GM11168 (cell line): ENCODE data around the gene TBC1D13.
"Not testable (repeated sequence)": the region's sequence is repeated elsewhere in the genome, so short reads cannot be mapped to it uniquely, and the experiment has no call there.

ENCODE experiments used
- in situ Hi-C: fragments of 300-500 bp; cut with MboI; formaldehyde crosslinking; loops from one replicate; pipeline ENCODE4 v1.12.0; 2022; ENCODE audit warnings: low sequenced_read_pairs; ENCODE audit not compliant: unreplicated experiment

TBC1D13 gene, protein sequence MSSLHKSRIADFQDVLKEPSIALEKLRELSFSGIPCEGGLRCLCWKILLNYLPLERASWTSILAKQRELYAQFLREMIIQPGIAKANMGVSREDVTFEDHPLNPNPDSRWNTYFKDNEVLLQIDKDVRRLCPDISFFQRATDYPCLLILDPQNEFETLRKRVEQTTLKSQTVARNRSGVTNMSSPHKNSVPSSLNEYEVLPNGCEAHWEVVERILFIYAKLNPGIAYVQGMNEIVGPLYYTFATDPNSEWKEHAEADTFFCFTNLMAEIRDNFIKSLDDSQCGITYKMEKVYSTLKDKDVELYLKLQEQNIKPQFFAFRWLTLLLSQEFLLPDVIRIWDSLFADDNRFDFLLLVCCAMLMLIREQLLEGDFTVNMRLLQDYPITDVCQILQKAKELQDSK

DNA sequence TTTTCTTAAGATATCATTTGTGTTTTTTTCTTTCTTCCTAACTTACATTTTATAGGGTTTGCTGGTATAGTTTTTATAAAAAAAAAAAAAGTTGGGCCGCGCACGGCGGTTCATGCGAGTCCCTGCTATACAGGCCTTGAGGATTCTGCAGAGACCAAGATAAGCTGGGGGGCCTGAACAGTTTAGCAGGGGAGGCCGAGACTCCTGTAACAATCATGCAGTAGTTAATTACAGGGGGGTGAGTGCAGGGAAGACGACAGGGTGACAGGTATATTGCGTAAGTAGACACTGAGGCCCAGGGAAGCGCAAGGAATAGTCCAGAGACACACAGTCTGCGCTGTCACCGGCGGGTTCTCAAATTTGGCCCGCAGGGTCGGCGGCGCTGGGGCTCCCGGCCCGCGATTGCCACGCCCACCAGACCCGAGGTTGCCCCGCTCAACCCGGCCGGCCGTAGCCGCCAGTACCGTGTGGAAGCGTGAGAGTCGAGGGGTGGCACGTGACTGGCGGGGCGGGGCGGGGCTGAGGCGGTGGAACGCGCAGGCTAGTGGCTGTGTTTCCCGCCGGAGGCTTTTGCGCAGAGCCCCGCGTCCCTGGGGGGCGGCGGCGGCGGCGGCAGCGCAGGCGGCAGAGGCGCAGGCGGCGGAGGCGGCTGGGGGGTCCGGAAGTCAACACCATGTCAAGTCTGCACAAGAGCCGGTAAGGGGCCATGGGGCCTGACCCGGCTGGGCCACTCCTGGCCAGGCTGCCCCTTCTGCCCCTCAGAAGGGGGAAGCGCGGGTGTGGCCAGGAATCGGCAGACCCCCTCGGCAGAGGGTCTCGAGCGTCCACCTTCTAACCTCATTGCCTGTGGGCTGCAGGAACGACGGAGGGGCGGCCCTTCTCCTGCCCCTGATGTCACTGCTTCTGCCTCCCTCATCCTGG lies at the start of gene TBC1D13:
TSS of gene TBC1D13 (plus strand) at position 573 of the 921 bp plus-strand sequence. CDS start at position 674, 101 bp downstream.
- in situ Hi-C loops, result no loop called here

DNA sequence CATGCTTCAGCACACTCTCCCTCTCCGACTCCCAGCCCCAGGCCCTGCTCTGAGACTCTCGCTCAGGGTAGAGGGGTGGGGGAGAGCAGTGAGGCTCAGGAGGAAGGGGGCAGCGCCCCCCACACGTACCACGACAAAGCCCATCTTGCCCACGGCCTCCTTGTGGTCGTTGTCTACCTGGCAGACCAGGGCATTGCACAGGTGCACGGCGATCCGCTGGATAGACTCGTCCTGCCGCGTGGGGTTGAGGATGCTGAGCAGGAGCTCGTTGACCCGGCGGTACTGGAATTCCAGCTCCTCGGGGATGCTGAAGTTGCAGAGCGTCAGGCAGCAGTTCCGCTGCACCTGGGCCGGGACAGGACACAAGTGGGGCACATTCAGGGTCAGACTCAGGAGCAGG lies 44.7 kb upstream of the TBC1D13 start:
- in situ Hi-C loops, result no loop called here

DNA sequence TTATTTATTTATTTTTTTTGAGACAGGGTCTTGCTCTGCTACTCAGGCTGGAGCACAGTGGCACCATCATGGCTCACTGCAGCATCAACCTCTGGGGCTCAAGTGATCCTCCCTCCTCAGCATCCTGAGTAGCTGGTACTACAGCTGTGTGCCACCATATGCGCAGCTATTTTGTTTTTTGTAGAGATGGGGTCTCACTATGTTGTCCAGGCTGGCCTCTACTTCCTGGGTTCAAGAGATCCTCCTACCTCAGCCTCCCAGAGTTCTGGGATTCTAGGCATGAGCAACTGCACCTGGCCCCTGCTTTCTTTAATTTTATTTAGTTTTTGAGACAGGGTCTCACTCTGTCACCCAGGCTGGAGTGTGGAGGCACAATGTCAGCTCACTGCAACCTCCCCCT lies 43.6 kb upstream of the TBC1D13 start:
- in situ Hi-C loops, result no loop called here

DNA sequence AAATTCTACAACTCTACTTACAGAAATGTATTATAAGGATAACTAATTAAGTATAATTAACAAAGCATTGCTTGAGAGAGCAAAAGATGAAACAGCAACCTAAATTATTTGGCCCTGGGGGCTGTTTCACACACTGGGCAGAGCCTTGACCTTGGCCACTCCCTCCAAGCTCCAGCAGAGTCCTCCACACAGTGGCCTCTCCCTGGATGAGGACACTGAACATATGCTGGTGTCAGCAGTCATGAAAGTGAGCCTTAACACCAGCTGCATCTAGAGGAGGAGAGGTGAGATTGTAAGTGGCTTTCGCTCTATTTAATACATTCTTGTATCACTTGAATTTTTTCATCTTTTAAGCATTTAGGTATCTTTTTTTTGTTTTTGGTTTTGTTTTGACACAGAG lies 39.8 kb upstream of the TBC1D13 start:
- in situ Hi-C loops, result no loop called here

DNA sequence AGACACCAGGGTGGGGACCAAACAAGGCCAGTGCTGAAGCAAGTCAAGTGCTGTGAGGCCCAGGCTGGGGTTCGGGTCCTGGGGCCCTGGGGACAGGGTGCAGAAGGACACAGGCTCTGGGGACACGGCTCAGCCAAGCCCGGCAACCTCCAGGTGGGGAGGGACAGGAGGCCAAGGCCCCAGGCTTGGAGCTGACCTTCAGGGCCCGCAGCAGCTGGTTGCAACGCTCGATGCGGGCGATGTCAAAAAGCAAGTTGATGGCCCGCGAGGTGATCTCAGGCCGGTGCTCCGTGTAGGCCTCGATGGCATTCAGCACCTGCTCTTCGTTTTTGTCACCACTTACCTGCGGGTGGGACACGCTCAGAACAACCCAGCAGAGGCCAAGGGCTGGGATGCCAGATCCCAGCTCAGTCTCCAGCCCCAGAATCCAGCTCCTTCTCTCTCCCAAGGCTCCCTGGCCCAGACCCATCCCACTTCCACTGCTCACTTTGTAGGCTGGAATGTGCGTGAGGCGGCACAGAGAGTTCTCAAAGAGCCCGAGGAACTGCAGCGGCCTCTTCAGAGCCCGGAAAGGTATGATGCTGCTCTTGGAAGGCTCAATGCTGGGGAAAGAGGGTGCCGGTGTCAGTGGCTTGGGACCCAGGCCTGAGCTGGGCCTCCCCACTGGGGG lies 36.0 kb upstream of the TBC1D13 start:
- in situ Hi-C loops, result no loop called here

DNA sequence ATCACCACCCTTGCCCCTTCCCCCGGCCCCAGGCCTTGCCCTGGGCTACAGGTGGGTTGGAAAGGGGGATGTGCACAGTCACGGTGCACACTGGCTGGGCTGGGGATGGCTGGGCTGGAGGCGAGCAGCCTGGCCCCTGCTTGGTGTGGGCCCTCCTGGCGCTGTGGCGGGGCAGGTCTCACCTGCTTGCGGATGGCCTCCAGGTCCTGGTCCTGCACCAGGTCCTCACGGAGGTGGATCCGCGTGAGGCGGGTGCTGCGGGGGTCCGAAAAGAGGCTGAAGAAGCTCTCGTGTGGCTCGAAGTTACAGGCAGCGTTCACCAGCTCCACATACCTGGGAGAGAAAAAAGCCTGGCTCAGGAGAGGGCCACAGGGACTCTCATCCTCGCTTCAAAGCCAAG lies 33.4 kb upstream of the TBC1D13 start:
- in situ Hi-C loops, result no loop called here

DNA sequence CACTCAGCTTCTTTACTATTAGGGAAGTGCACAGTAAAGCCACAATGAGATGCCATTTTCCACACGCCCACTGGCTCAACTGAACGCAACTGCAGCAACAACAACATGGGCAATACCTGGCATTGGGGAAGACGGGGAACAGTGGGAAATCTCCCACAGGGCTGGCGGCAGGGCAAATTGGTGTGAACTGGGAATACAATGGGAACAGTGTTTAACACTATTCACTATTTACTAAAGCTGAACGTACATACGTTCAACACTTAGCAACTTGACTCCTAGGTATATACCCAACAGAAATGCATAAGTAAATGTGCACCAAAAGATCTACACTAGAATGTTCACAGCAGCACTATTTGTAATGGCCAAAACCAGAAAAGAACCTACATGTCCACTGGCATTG lies 29.5 kb upstream of the TBC1D13 start:
- in situ Hi-C loops, result no loop called here

DNA sequence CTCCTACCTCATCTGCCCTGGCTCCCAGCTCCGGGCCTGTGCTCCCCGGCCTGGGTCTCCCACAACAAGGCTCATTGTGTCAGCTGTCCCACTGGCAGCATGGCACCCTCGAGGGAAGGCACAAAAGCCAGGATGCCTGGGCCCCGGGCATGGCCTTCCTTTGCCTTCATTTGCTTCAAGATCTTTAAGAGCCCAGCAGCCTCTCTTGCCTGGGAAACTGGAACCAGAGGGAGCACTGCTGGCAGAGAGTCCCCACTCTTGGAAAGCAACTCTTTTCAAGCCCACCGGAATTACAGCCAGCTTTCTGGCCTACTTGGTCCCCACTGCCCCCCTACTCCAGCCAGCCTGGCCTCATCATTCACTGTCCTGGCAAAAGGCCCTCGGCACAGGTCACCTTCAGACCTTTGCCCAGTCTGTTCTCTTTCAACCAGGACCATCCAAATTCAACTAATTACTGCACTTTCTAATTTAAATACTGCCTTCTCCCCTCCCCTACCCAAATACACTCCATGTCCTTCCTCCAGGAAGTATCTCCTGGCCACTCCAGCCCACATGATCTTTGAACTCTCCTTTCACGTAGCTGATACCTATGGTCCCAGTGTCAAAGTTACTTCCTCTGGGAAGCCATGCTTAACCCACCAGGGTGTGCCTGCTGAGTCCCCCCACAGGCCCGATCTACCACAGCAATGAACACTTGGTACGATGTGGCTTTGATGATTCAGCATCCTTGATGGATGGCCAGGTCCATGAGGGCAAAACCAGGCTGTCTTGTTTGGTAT lies 24.2 kb upstream of the TBC1D13 start:
- in situ Hi-C loops, result no loop called here

DNA sequence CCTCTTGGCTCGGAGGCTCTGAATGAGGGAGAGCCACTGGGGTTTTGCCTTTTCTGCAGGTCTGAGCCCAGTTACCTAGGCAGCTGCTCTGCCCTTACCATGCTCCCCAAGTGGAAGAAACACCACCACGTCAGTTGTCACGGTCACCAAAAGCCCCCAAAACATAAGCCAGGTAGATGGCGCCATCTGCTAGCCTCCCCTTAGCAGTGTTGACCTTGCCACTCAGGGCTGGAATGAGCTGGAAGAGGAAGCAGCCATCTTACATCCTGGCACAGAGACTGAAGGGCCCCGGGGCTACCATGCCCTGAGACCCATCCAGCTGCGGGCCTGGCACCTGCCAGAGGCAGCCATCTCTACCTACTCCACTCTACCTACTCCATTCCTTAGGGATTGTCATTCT lies 22.7 kb upstream of the TBC1D13 start:
- in situ Hi-C loops, result no loop called here

DNA sequence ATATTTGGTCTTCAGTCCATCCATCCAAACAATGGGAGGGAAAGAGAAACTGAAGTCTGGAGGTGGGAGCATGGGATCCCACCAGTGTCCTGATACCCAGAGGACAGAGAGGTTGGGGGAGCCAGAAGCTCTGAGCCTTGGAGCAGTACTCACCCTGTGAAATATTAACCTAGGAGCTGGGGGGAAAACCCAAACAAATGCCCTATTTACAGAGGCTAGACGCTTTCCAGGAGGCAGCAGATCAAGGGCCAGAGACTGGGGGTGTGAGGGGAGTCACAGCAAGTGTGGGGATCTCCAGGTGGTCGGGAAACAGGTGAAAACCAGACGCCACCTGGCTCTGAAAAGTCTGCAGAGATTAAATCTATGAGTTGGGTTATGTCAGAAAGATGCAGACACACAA lies 21.6 kb upstream of the TBC1D13 start:
- in situ Hi-C loops, result no loop called here

DNA sequence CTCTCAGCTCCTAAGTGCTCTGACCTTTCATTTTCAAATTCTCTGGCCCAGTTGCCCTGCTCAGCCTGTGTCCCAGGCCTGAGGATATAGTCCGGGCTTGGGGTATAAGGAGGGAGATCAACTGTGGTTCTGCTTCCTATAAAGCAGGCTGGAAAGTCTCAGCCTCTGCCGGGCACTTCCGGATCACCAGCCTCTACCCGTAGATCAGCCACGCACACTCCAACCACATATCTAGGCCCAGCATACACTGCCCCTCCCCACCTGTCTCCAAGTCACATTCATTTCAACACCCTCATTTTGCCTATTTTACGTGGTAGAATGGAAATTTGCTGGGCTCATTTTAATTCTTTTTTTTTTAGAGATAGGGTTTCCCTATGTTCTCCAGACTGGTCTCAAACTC lies 18.4 kb upstream of the TBC1D13 start:
- in situ Hi-C loops, result no loop called here

DNA sequence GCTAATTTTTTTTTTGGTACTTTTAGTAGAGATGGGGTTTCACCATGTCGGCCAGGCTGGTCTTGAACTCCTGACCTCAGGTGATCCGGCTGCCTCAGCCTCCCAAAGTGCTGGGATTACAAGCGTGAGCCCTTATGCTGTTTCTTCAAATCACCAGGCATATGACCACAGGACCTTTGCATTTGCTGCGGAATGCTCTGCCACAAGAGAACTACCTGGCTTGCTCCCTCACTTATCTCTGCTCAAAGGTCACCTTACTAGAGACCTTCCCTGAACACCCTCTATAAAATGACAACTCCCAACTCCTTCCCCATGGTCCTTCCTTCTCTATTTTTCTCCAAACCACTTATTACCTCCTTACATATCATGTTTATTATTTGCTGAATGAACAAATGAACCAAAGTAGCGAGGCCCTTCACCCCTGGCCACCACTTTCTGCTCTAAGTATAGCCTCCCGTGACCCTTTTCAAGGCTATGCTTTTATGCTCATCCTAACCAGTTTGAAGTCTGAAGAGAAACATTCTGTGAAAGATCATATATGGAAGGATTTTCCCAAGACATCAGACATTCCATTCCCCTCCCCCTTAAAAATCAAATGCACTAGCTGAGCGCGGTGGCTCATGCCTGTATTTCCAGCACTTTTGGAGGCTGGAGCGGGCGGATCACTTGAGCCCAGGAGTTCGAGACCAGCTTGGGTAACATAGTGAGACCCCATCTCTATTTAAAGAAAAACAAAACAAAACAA lies 16.6 kb upstream of the TBC1D13 start:
- in situ Hi-C loops, result no loop called here

DNA sequence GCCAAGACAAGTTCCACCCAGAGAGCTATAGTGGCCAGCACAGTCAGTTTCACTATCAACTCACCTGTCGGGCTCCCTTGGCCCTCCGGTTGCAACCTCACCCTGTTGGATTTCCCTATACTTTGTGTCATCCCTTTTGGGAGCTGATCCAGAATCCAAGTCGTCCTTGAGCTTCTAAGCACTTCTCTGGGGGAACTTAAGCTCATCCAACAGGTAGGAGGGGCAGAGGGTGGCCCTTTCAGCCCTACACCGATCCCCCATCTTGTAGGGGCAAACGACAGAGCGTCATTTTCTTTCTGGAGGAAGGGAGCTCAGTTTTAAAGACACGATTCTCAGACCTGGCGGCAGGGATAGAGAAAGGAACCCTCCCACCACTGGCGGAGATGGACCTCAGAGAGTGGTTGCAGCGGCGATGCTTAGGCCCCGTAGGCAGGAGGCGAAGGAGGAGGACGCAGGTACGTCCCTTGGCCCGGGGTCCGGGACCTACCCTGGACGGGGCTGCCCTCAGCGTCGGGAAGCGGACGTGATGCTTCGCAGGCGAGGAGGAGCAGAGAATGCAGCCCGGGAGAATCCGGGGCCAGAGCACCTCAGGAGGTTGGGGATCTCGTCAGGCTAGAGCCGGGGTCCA lies 15.8 kb upstream of the TBC1D13 start:
- in situ Hi-C loops, result no loop called here

DNA sequence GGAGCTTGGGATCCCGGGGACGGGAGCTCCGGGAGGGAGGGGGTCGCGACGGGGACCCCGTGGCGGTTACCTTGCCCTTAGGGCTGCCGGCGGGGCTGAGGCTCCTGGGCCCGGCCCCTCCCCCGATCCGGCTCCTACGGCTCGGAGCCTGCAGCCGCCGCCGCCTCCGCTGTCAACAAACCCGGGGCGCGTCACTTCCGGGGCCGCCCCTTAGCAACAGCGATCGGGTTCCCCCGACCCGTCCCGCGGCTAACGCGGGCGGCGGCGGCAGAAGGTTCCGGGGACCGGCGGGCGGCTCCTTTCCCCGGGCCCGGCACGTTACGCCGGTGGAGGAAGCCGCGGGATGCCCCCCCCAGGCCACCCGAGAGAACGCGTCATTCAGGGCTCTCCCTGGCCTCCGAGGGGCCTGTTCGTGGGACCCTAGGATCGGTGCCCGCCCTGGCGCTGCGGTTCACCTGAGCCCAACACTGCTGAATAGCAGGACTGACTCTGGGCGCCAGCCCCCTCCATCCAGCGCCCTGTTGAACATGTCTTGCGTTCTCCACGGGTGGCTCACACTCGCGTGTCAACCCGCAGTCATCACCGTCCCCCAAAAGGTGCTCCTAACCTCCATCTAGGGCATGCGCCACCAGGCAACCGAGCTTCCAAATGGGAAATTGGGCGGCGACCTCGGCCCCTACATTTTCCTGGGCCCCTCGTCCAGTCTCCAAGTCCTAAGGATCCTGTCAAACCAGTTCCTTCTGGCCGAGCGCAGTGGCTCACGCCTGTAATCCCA lies 15.1 kb upstream of the TBC1D13 start, which contains the start of gene ZER1:
TSS of gene ZER1 (minus strand) at position 183 of the 775 bp plus-strand sequence. CDS start 16,362 bp downstream, outside the sequence.
- in situ Hi-C loops, result no loop called here

DNA sequence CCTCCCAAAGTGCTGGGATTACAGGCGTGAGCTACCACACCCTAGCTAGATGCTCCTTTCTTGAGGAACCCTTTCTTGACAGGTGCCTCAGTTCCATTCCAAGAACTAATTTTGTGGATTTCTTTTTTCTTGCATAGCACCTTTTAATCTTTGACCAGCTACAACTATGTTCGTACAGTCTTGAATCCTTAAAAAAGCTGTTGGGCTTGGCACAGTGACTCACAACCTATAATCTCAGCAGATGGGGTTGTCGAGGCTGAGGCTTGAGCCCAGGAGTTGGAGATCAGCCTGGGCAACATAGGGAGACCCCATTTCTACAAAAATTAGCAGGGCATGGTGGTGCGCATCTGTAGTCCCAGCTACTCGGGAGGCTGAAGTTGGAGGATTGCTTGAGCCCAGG lies 14.0 kb upstream of the TBC1D13 start:
- in situ Hi-C loops, result no loop called here

DNA sequence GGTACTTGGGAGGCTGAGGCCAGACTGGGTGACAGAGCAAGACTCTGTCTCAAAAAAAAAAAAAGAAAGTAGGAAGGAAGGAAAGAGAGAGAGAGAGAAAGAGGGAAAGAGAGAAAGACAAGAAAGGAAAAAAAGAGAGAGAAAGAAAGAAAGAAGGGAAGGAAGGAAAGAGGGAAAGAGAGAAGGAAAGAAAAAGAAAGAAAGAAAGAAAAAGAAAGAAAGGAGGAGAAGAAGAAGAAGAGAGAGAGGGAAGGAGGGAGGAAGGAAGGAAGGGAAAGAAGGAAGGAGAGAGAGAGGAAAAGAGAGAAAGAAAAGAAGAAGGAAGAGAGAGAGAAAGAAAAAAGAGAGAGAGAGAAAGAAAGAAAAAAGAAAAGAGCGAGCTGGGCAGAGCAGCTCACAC lies 12.2 kb upstream of the TBC1D13 start:
- in situ Hi-C loops, result no loop called here

DNA sequence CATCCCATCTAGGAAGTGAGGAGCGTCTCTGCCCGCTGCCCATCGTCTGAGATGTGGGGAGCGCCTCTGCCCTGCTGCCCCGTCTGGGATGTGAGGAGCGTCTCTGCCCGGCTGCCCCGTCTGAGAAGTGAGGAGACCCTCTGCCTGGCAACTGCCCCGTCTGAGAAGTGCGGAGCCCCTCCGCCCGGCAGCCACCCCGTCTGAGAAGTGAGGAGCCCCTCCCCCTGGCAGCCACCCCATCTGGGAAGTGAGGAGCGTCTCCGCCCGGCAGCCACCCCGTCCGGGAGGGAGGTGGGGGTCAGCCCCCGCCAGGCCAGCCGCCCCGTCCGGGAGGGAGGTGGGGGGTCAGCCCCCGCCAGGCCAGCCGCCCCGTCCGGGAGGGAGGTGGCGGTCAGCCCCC lies 7.0 kb upstream of the TBC1D13 start:
- in situ Hi-C loops, result not testable (repeated sequence)
